Heart left ventricle (tissue), 13 donors: ENCODE data around the gene CNTLN.

Source experiments
- POLR2A ChIP-seq, 2 donors: fragments of 450-650 bp; IDR thresholded peaks; one replicate each; pipeline ENCODE4 v1.6.1; 2017; ENCODE audit warnings: antibody characterized with exemption in 2 of 2, mild to moderate bottlenecking in 2 of 2, moderate library complexity in 2 of 2
- TF ChIP-seq, protein P1 (sequence below), 12 donors: fragments of 200-600 bp; sonication (generic) in 4 of 12; IDR thresholded peaks; one replicate each; pipeline versions ENCODE4 v1.5.0 to v1.8.0; 2018 to 2022; ENCODE audit warnings: antibody characterized with exemption in 12 of 12, mild to moderate bottlenecking in 5 of 12
- donor health status: ischemic (EF 13 %, LVEDD 7.1; RV severe dilation, severe dysfunction).
- donor health status: DM: no; HTN: yes; CAD: no.
- donor health status: DM: no; HTN: no; CAD: no.
- donor health status: ischemic (EF 25% LVEDD 6.9; RV normal size, moderate dysfunction).
- donor health status: ischemic (EF 25% LVEDD 5.7; RV mildly dilated, moderate dysfunction).
- donor health status: ischemic (EF 35%, LVEDD 5.7; RV mildly dilated, moderate dysfunction).
- donor health status: nonischemic (EF 11% LVEDD 7.7; RV severe dilation, severe dysfunction).
- donor health status: DM: yes; HTN: yes; CAD: no.
- donor health status: PGD.
- donor health status: ischemic (EF 29% LVEDD 5.4; RV normal size, mild dysfunction).
- donor health status: nonischemic (EF 23%, LVEDD 6.1; RV moderate dilation, normal function).

DNA sequence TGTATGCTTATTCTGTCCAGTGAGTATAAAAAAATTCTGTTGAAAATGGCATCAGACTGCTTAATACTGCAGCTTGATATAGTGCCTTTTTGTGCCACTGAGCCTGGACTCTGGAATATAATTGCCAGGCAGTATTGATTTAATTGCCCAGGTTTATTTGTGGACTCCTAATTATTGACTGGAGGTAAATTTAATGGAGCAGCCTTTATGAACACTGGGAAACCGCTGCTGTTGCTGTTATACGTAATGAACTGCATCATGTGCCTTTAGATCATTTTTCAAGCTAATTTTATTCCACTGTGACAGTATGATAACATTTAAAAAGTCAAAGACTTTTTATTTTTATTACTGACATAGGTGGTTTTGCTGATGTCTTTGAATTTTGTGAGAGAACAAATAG is 353.8 kb downstream of the CNTLN start:
- no peak for TF ChIP-seq POLR2A (IDR thresholded peaks at IDR 0.05)
- TF ChIP-seq, protein P1, sequence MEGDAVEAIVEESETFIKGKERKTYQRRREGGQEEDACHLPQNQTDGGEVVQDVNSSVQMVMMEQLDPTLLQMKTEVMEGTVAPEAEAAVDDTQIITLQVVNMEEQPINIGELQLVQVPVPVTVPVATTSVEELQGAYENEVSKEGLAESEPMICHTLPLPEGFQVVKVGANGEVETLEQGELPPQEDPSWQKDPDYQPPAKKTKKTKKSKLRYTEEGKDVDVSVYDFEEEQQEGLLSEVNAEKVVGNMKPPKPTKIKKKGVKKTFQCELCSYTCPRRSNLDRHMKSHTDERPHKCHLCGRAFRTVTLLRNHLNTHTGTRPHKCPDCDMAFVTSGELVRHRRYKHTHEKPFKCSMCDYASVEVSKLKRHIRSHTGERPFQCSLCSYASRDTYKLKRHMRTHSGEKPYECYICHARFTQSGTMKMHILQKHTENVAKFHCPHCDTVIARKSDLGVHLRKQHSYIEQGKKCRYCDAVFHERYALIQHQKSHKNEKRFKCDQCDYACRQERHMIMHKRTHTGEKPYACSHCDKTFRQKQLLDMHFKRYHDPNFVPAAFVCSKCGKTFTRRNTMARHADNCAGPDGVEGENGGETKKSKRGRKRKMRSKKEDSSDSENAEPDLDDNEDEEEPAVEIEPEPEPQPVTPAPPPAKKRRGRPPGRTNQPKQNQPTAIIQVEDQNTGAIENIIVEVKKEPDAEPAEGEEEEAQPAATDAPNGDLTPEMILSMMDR (IDR thresholded peaks at IDR 0.05) = no peak
